Activated T-helper 2 cell treated with anti-CD3 and anti-CD28 coated beads, Interferon-gamma antibody, Interleukin-2, Interleukin-4, amounts not matched to agents 10 μg/mL and 5 μg/mL and 100 μg/mL, durations not matched to agents 14 hours and 24 hours and 36 hours (primary cell): ENCODE data around the gene TRMT44. TPM values are rescaled to one million over a fixed set of nuclear protein-coding genes. Genes with fewer than 3 reads are reported as not detected.

Source experiments
- DNase-seq: peaks from one replicate; pipeline ENCODE4 v3.0.0; 2021; ENCODE audit warnings: low spot score
- H3K27ac Mint-ChIP-seq: one replicate; pipeline ENCODE4 v1.8.0; 2021; ENCODE audit warnings: mixed read lengths
- H3K27me3 Mint-ChIP-seq: one replicate; pipeline ENCODE4 v1.8.0; 2021; ENCODE audit warnings: low read depth, mixed read lengths
- H3K36me3 Mint-ChIP-seq: one replicate; pipeline ENCODE4 v1.8.0; 2021; ENCODE audit warnings: low read depth, mixed read lengths
- H3K4me1 Mint-ChIP-seq: one replicate; pipeline ENCODE4 v1.8.0; 2021; ENCODE audit warnings: low read depth, mixed read lengths
- H3K4me3 Mint-ChIP-seq: one replicate; pipeline ENCODE4 v1.8.0; 2021; ENCODE audit warnings: low read depth, mild to moderate bottlenecking, moderate library complexity, mixed read lengths
- H3K9me3 Mint-ChIP-seq: one replicate; pipeline ENCODE4 v1.8.0; 2021; ENCODE audit warnings: mixed read lengths
- intact Hi-C: fragments of 100-400 bp; cut with micrococcal nuclease; formaldehyde crosslinking; loops from one replicate; pipeline ENCODE4 v1.15.1; 2023
- total RNA-seq: library from RNA; stranded (reverse); gene quantifications from 2 replicates; pipeline ENCODE4 v1.2.3, GENCODE V29; 2022

TRMT44 gene, protein sequence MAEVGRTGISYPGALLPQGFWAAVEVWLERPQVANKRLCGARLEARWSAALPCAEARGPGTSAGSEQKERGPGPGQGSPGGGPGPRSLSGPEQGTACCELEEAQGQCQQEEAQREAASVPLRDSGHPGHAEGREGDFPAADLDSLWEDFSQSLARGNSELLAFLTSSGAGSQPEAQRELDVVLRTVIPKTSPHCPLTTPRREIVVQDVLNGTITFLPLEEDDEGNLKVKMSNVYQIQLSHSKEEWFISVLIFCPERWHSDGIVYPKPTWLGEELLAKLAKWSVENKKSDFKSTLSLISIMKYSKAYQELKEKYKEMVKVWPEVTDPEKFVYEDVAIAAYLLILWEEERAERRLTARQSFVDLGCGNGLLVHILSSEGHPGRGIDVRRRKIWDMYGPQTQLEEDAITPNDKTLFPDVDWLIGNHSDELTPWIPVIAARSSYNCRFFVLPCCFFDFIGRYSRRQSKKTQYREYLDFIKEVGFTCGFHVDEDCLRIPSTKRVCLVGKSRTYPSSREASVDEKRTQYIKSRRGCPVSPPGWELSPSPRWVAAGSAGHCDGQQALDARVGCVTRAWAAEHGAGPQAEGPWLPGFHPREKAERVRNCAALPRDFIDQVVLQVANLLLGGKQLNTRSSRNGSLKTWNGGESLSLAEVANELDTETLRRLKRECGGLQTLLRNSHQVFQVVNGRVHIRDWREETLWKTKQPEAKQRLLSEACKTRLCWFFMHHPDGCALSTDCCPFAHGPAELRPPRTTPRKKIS
- total RNA-seq = 25.6 and 28.2 TPM in 2 replicates

DNA sequence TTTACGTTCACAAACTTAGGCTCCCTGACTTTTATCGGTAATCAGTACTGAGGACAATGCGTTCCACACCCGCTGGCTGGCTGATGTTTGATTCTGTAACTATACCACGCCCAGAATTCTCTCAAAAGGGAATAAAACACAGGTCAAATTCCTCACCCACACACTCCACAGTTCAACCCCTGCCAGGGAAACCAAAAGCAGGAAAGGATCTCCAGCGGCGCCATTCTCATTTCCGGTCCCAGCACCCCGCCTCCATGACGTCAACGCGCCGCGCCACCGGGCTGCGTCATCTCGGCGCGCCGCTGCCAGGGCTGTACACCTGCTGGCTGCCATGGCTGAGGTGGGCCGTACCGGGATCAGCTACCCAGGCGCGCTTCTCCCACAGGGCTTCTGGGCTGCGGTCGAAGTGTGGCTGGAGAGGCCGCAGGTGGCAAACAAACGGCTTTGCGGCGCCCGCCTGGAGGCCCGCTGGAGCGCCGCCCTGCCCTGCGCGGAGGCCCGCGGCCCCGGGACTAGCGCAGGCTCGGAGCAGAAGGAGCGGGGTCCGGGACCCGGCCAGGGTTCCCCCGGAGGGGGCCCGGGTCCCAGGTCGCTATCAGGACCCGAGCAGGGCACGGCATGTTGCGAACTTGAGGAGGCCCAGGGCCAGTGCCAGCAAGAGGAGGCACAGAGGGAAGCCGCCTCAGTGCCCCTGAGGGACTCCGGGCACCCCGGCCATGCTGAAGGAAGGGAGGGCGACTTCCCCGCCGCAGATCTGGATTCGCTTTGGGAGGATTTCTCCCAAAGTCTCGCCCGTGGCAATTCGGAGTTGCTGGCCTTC, at the start of gene TRMT44, which contains the start of gene ACOX3:
TRMT44 (plus strand) TSS at position 286 of the 820 bp plus-strand sequence; CDS start at position 332, 46 bp downstream.
ACOX3 (minus strand) TSS at position 232 of the 820 bp plus-strand sequence. CDS start 24,202 bp downstream, outside the sequence.
- peaks cover 17% of the 10 kb centered on the region for H3K36me3 Mint-ChIP-seq
- H3K9me3 Mint-ChIP-seq = peaks cover 6% of the 10 kb centered on the region
- DNase-seq = peak; percentile 93
- peaks cover 64% of the 10 kb centered on the region for H3K4me1 Mint-ChIP-seq
- peak within 1 kb of the TSS; percentile 89 for H3K27ac Mint-ChIP-seq
- intact Hi-C loops = loop anchor here (1.0 kb wide), 1 partner anchor 12 kb away; no protein-coding TSS in a partner anchor
- H3K27me3 Mint-ChIP-seq = no peaks in the 10 kb centered on the region
- H3K4me3 Mint-ChIP-seq = peak within 1 kb of the TSS; percentile 95

DNA sequence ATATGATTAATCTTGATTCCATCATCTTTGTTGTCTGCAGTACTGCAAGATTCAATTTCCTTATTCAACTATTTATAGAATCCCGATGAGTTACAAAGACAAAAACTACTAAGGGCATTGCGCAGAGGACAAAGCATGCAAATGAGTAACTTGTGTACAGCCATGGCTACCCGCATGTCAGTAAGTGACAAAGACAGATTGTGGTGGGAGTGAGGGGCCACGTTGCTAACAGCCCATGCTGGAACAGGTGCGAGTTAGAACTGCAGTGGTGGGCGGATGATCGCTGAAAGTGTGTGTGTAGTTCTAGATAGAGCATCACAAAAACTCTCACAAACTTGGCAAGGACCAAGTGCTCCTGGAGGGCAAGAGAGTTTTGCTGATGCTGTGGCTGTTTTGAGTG, 49.5 kb upstream of the TRMT44 start:
- intact Hi-C loops = no loop called here
- Mint-ChIP-seq H3K27me3 (no peaks in the 10 kb centered on the region), H3K27ac (no peak overlapping the region), H3K4me3 (no peak overlapping the region), H3K4me1 (peaks cover 4% of the 10 kb centered on the region), H3K36me3 (peaks cover 6% of the 10 kb centered on the region), H3K9me3 (no peaks in the 10 kb centered on the region)
- no peak for DNase-seq

DNA sequence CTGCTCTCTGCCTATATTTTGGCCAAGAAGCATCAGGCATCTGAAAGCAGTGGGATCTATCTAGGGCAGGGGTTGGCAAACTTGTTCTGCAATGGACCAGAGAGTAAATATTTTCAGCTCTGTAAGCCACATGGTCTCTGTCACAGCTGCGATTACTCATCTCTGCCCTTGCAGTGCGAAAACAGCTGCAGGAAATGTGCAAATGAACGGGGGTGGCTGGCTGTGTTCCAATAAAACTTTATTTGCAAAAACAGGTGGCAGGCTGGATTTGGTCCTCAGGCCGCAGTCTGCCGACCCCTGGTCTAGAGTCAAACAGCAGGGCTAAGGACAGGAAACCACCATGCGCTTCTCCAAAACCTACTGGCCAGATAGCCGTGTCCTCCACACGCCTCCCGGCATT, 48.6 kb upstream of the TRMT44 start:
- no peak overlapping the region for H3K4me3 Mint-ChIP-seq
- no peak for DNase-seq
- H3K27me3 Mint-ChIP-seq = no peaks in the 10 kb centered on the region
- H3K27ac Mint-ChIP-seq = no peak overlapping the region
- intact Hi-C loops = no loop called here
- peaks cover 4% of the 10 kb centered on the region for H3K4me1 Mint-ChIP-seq
- no peaks in the 10 kb centered on the region for H3K9me3 Mint-ChIP-seq
- H3K36me3 Mint-ChIP-seq = peaks cover 6% of the 10 kb centered on the region

DNA sequence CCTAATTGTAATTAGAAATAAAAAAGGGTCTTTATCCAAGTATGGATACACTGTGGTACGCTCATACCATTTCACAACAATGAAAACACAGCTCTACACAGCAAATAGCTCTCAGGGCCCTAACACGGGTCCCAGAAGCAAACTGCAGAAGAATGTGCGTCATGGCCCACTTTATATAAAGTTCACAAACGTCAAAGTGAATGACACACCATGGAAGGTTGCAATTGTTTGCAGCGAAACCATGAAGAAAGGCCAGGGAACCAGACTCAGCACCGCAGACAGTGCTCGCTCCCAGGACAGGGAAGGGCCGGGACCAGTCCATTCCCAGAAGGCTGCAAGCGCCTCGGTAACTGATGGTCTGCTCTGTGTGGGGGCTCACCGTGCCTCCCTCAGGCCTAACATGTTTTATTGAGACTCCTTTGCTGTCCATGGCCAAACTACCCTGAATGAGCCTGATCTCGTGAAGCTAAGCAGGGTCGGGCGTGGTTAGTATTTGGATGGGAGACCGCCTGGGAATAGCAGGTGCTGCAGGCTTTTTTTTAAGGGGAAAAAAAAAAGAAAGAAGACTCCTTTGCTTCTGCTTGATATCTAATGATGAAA, 47.9 kb upstream of the TRMT44 start:
- DNase-seq = no peak
- Mint-ChIP-seq H3K4me1 (peaks cover 4% of the 10 kb centered on the region), H3K27me3 (no peaks in the 10 kb centered on the region), H3K27ac (no peak overlapping the region), H3K4me3 (no peak overlapping the region), H3K9me3 (no peaks in the 10 kb centered on the region), H3K36me3 (peaks cover 6% of the 10 kb centered on the region)
- intact Hi-C loops = no loop called here

DNA sequence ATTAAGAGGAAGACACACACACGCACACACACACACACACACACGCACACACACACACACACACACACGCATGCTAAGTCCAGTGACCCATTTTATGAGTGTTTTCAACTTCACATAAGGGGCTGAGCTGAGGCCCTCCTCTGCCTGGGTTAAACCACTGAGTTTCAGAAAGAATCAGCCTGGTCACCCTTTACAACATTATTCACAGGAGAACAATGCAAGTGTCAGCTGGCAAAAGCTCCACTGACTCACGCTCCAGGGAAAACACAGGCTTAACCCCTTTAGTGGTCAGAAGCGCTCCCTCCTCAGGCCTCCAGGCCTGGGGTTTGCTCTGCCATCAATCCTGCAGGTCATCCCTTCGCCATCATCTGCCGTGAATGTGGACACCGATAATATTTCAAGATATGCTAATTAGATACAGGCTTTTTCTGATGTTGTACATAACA, 47.0 kb upstream of the TRMT44 start:
- H3K36me3 Mint-ChIP-seq = peaks cover 6% of the 10 kb centered on the region
- peaks cover 4% of the 10 kb centered on the region for H3K4me1 Mint-ChIP-seq
- no peaks in the 10 kb centered on the region for H3K9me3 Mint-ChIP-seq
- DNase-seq = no peak
- intact Hi-C loops = no loop called here
- no peak overlapping the region for H3K4me3 Mint-ChIP-seq
- no peaks in the 10 kb centered on the region for H3K27me3 Mint-ChIP-seq
- H3K27ac Mint-ChIP-seq = no peak overlapping the region

DNA sequence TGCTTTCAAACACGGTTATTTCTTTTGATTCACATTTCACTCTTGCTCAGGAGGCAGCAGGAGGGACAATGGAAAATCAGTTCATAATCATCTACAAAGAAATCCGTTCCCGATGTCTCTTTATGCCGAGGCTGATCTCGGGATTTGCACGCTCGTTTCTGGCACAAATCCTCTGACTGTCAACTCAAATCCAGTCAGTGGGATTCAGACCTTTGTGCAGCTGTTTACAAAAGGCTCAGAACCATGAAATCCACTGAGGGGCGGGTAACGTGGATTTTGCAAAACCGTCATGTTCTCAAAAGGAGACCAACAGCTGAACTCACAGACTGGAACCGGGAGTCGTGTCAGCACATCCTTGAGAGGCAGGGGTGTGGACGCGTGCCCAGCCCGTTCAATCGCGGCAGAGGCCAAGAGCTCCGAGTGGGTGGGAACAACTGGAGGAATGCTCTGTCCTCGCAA, 46.5 kb upstream of the TRMT44 start:
- no peaks in the 10 kb centered on the region for H3K9me3 Mint-ChIP-seq
- no peak overlapping the region for H3K27ac Mint-ChIP-seq
- intact Hi-C loops = no loop called here
- no peak for DNase-seq
- peaks cover 6% of the 10 kb centered on the region for H3K36me3 Mint-ChIP-seq
- no peak overlapping the region for H3K4me3 Mint-ChIP-seq
- H3K4me1 Mint-ChIP-seq = peaks cover 4% of the 10 kb centered on the region
- no peaks in the 10 kb centered on the region for H3K27me3 Mint-ChIP-seq

DNA sequence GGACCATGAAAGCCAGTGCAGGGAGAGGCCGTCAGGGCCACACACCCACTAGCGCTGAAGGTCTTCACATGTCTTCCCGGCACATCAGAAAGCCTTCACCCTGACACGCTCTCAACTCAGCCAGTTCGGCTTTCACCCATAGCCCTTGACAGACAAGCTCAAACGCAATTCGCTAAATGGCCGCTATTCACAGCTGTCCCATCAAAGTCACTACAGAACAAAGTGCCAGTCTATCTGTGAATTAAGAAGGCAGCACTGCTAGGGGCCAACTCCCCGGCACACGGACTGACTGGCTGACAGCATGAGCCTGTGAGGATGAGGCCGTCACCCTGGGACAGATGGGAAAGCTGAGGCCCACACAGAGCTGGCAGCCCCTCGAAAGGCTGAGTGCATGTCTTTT, 45.8 kb upstream of the TRMT44 start:
- H3K4me1 Mint-ChIP-seq = peaks cover 4% of the 10 kb centered on the region
- peaks cover 6% of the 10 kb centered on the region for H3K36me3 Mint-ChIP-seq
- DNase-seq = no peak
- intact Hi-C loops = no loop called here
- no peaks in the 10 kb centered on the region for H3K9me3 Mint-ChIP-seq
- no peak overlapping the region for H3K27ac Mint-ChIP-seq
- no peaks in the 10 kb centered on the region for H3K27me3 Mint-ChIP-seq
- H3K4me3 Mint-ChIP-seq = no peak overlapping the region

DNA sequence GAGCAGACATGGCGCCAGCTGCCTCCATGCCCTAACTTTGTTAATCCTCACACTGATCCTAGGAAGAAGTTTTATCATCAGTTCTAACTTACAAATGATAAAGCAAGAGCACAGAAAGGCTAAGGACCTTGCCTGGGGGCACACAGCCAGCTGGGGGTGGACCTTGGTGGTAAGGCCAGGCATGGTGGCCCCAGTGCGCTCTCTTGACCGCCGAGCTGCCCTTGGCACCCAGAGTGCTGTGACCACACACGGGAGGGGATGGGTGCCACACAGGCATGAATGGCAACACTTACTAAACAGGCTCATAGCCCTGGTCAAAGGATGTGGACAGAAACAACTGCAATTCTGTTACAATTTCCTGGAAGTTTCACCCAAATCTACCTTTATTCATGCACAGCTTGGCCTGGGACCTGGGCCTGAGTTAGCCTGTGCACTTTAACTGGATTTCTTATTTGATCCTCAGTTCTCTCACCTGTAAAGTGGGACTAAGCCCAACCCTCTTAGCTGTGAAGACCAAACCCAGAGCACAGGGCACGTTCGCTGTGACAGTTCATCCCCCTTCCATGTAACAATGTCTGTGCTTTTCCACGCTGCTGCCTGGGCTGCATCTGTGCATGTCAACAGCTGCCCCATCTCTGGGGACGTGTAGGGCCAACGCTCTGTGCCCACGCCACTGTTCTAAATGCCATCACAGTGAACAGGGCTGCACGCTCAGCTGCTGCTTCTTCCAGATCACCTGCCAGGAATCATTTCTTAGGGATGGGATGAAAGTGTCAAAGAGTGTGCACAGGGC, 44.9 kb upstream of the TRMT44 start:
- Mint-ChIP-seq H3K4me1 (peaks cover 4% of the 10 kb centered on the region), H3K27me3 (no peaks in the 10 kb centered on the region), H3K27ac (no peak overlapping the region), H3K9me3 (no peaks in the 10 kb centered on the region), H3K4me3 (no peak overlapping the region), H3K36me3 (peaks cover 6% of the 10 kb centered on the region)
- DNase-seq = no peak
- intact Hi-C loops = no loop called here

DNA sequence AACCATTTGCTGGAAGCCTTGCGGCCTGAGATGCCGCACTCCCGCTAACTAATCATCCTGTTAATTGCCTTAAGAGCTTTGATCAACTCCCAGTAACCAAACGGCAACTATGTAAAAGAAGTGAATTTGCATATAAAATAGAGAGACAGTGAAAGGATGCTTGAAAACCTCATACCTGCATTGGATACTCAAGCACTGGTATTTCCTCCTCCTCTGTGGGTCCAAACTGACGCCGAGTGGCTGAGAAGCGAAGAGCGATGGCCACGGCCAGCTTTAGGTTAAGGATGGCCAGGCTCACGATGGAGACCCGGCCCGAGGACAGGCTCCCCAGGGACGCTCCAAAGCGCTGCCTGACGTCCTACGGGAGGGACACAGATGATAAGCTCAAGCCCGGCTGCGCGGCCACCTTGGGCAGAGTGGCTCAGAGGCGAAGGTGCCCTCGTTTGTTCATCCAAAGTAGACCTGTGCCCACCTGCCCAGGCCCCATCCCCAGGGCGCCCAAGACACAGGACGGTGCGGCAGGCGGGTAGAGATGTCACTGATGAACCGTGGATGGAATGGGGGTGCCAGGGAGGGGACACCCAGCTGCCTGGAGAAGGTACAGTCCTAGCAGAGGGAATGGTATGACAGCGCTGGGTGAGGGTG, 43.7 kb upstream of the TRMT44 start:
- intact Hi-C loops = no loop called here
- no peak overlapping the region for H3K27ac Mint-ChIP-seq
- no peak overlapping the region for H3K4me3 Mint-ChIP-seq
- DNase-seq = no peak
- peaks cover 4% of the 10 kb centered on the region for H3K36me3 Mint-ChIP-seq
- H3K9me3 Mint-ChIP-seq = no peaks in the 10 kb centered on the region
- no peaks in the 10 kb centered on the region for H3K27me3 Mint-ChIP-seq
- H3K4me1 Mint-ChIP-seq = peaks cover 4% of the 10 kb centered on the region

DNA sequence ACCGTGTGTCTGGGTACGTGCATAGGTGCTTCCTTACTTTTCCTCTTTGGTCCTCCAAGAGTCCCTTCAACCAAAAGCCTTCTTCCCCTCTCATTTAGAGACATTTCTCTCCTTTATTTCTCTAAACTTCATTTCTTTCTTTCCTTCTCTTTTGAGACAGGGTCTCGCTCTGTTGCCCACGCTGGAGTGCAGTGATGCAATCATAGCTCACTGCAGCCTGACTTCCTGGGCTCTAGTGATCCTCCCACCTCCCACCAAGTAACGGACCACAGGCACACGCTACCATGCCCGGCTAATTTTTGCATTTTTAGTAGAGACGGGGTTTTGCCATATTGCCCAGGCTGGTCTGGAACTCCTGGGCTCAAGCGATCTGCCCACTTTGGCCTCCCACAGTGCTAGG, 42.2 kb upstream of the TRMT44 start:
- no peak overlapping the region for H3K4me3 Mint-ChIP-seq
- no peak overlapping the region for H3K27ac Mint-ChIP-seq
- intact Hi-C loops = no loop called here
- no peak for DNase-seq
- peaks cover 2% of the 10 kb centered on the region for H3K4me1 Mint-ChIP-seq
- H3K27me3 Mint-ChIP-seq = no peaks in the 10 kb centered on the region
- H3K9me3 Mint-ChIP-seq = no peaks in the 10 kb centered on the region
- H3K36me3 Mint-ChIP-seq = peaks cover 6% of the 10 kb centered on the region

DNA sequence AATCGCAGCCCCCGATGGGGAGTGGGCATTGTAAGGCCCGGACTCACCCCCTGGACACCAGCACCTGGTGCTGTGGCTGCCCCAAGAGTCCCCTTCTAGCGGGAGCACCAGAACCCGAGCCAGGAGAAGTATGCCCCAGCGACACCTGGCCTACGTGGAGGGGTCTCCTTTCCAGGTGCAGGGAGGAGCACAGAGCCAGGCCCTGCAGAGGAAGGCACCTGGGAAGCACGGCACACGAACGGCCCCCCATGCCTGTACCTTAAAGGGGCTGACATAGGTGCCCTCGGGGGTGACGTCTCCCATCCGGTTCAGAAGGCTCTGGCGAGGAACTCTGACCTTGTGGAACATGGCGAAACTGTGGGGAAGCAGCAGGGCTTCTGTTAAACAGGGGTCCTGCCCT, 41.3 kb upstream of the TRMT44 start:
- Mint-ChIP-seq H3K27me3 (no peaks in the 10 kb centered on the region), H3K4me1 (peaks cover 2% of the 10 kb centered on the region)

More for the DNA sequence above, 41.3 kb upstream of the TRMT44 start:
- intact Hi-C loops = no loop called here
- Mint-ChIP-seq H3K4me3 (no peak overlapping the region), H3K9me3 (no peaks in the 10 kb centered on the region), H3K27ac (no peak overlapping the region), H3K36me3 (peaks cover 3% of the 10 kb centered on the region)
- DNase-seq = no peak
